ENCODE data around the gene ATXN1. TPM values are rescaled to one million over a fixed set of nuclear protein-coding genes. Genes with fewer than 3 reads are reported as not detected.
A peak's percentile ranks its signal among the peaks of the same experiment; 100 is the strongest.

Gene ATXN1
- total and polyA plus RNA-seq, 2 experiments from 2014 or later, result 4.8 to 9.1 TPM

GRCh38 chr6:16249971-16250370 lies 511.3 kb downstream of the ATXN1 start:
- Histone ChIP-seq H4K20me1 (replicated peaks; ENCODE audit: insufficient read depth) (no peaks in the 10 kb centered on the region), H2AFZ (peak overlapping the region; percentile 90), H3F3A (replicated peaks; ENCODE audit: low read depth) (no peaks in the 10 kb centered on the region), H3K4me3 (no peak overlapping the region), H3K27ac (ENCODE audit: low read depth) (no peak overlapping the region), H3K4me2 (no peak overlapping the region), H3K79me2 (replicated peaks; ENCODE audit: insufficient read depth) (no peaks in the 10 kb centered on the region), H3K9me2 (ENCODE audit: insufficient read depth) (no peaks in the 10 kb centered on the region), H3K36me3 (ENCODE audit: insufficient read depth) (no peaks in the 10 kb centered on the region), H3K27me3 (ENCODE audit: insufficient read depth) (no peaks in the 10 kb centered on the region), H3K4me1 (ENCODE audit: insufficient read depth) (no peaks in the 10 kb centered on the region; the same call in 1 of the 2 replicates)
- no peaks in the 10 kb centered on the region for H3K9me3 Mint-ChIP-seq
- DNase-seq (ENCODE audit: low spot score) (no peak), ATAC-seq (peak; percentile 50)
- no peaks in the 10 kb centered on the region for H3K36me3 Mint-ChIP-seq (ENCODE audit: low read depth)
- no peak overlapping the region for H3K4me3 Mint-ChIP-seq
- H3K4me1 Mint-ChIP-seq, result peaks cover 9% of the 10 kb centered on the region; the same call in 2 of the 3 replicates
- peaks cover 17% of the 10 kb centered on the region for H3K27me3 Mint-ChIP-seq (ENCODE audit: insufficient read depth, low read depth, poor library complexity)
- TF ChIP-seq ZNF114 (CRISPR knock-in tag; IDR thresholded peaks at IDR 0.05) (no peak), REST (IDR thresholded peaks at IDR 0.05; ENCODE audit: unreplicated experiment) (no peak), NANOG (IDR thresholded peaks at IDR 0.05; ENCODE audit: borderline replicate concordance) (no peak), JUNB (IDR thresholded peaks at IDR 0.05; ENCODE audit: unreplicated experiment) (no peak), CTCF (conservative IDR thresholded peaks at IDR 0.05; ENCODE audit: low read depth in 2 of 2) (no peak)
- H3K27ac Mint-ChIP-seq, result no peak overlapping the region

Measured in GM23338 (cell line).